BLaER1 treated with 17β-estradiol and CSF1 and Interleukin-3, amounts not matched to agents 10 nM and 100 nM (cell line): ENCODE results near the gene PTCRA.
"Not testable (repeated sequence)": the region's sequence is repeated elsewhere in the genome, so short reads cannot be mapped to it uniquely, and the experiment has no call there.

Experiments
- H3K27ac ChIP-seq, 11 experiments: shearing (Covaris generic); formaldehyde crosslinking; 2 replicates each; pipeline ENCODE4 v1.8.1; 2022
- H3K27me3 ChIP-seq, 11 experiments: shearing (Covaris generic); formaldehyde crosslinking; 2 replicates each; pipeline ENCODE4 v1.8.1; 2022
- H3K36me3 ChIP-seq, 11 experiments: shearing (Covaris generic); formaldehyde crosslinking; 2 replicates each; pipeline ENCODE4 v1.8.1; 2022
- H3K4me1 ChIP-seq, 10 experiments: shearing (Covaris generic); formaldehyde crosslinking; 2 replicates each; pipeline ENCODE4 v1.8.1; 2022
- H3K4me2 ChIP-seq, 11 experiments: shearing (Covaris generic); formaldehyde crosslinking; 2 replicates each; pipeline ENCODE4 v1.8.1; 2022
- H3K4me3 ChIP-seq, 10 experiments: shearing (Covaris generic); formaldehyde crosslinking; 2 replicates each; pipeline ENCODE4 v1.8.1; 2022
- H3K9ac ChIP-seq, 11 experiments: shearing (Covaris generic); formaldehyde crosslinking; 2 replicates each; pipeline ENCODE4 v1.8.1; 2022
- H3K9me3 ChIP-seq, 11 experiments: shearing (Covaris generic); formaldehyde crosslinking; replicated peaks in 1 of 11; 2 replicates each; pipeline ENCODE4 v1.8.1; 2022
- H4K20me1 ChIP-seq, 11 experiments: shearing (Covaris generic); formaldehyde crosslinking; 2 replicates each; pipeline ENCODE4 v1.8.1; 2022
- Cebpa-rat ChIP-seq, 11 experiments: shearing (Covaris generic); IDR thresholded peaks; 2 replicates each; pipeline ENCODE4 v1.8.1; 2022

Gene PTCRA, protein sequence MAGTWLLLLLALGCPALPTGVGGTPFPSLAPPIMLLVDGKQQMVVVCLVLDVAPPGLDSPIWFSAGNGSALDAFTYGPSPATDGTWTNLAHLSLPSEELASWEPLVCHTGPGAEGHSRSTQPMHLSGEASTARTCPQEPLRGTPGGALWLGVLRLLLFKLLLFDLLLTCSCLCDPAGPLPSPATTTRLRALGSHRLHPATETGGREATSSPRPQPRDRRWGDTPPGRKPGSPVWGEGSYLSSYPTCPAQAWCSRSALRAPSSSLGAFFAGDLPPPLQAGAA

DNA sequence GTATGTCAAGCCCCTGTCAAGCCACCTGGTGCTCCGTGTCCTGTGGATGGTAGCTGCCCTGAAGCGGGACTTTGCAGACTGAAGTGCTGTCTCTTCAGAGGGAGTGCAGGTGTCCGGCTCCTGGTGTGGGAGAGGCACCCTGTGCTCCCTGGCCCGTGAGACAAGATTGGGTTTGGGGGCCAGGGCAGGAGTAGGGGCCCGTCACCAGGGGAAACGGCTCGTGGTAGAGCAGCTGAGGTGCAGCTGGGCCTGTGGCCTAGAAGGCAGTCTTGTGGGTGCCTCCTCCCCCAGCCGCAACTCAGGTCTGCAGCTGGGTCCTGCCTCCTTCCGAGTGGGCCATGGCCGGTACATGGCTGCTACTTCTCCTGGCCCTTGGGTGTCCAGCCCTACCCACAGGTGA is at the start of gene PTCRA:
Gene PTCRA (plus strand): TSS at position 322 of the 400 bp plus-strand sequence. CDS start 17 bp downstream, at position 339.
- TF ChIP-seq Cebpa-rat (IDR thresholded peaks at IDR 0.05) = no peak
- Histone ChIP-seq H3K27me3 (no peaks in the 10 kb centered on the region), H3K9ac (peak within 1 kb of the TSS in 8 of 11 experiments; percentile 15 to 59 (median 32); a peak in 10 of 22 replicates), H3K9me3 (no peaks in the 10 kb centered on the region), H3K36me3 (no peaks in the 10 kb centered on the region), H3K4me3 (no peak within 1 kb of the TSS), H3K4me2 (peak within 1 kb of the TSS; percentile 3 to 87 (median 74); a peak in 20 of 22 replicates), H4K20me1 (no peaks in the 10 kb centered on the region), H3K4me1 (peaks cover 5 to 28% (median 25%) of the 10 kb centered on the region in 10 experiments; a peak in 19 of 20 replicates), H3K27ac (peak within 1 kb of the TSS in 8 of 11 experiments; percentile 18 to 62 (median 43); a peak in 14 of 22 replicates)

DNA sequence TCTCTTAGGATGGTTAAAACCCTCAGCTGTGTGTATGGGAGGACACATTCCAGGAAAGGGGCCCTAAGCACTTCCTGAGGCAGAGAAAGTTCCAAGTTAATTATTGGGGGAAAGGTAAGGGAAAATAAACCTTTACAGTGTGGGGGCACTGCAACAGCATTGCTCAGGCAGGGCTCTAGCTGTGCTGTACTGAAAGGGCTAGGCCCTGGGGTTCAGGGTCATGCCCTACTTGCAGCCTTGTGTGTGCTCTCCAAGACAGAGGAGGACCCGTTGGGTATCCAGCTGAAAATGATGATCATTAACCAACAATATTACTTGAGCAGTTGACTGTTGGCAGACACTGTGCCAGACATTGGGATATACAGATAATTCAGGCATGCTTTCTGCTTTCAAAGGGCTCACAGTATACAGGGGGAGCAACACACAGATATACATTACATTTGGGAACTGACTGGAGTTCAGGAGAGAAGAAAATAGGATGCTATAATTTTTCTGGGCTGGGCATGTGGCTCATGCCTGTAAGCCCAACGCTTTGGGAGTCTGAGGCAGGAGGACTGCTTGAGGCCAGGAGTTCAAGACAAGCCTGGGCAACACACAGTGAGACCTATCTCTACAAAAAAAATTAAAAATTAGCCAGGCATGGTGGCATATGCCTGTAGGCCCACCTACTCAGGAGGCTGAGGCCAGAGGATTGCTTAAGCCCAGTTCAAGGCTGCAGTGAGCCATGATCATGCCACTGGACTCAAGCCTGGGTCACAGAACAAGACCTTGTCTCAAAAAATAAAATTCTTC is 45.5 kb upstream of the PTCRA start:
- Histone ChIP-seq H3K36me3 (peaks cover 20 to 42% (median 28%) of the 10 kb centered on the region in 11 experiments), H3K27me3 (no peaks in the 10 kb centered on the region), H3K9me3 (no peaks in the 10 kb centered on the region), H4K20me1 (no peaks in the 10 kb centered on the region), H3K4me1 (peaks cover 0 to 9% (median 3%) of the 10 kb centered on the region in 10 experiments; a peak in 7 of 20 replicates), H3K27ac (no peak overlapping the region), H3K9ac (peak overlapping the region in 1 of 11 experiments; percentile 9; a peak in 1 of 22 replicates), H3K4me3 (no peak overlapping the region), H3K4me2 (no peak overlapping the region)
- TF ChIP-seq Cebpa-rat (IDR thresholded peaks at IDR 0.05) = no peak

DNA sequence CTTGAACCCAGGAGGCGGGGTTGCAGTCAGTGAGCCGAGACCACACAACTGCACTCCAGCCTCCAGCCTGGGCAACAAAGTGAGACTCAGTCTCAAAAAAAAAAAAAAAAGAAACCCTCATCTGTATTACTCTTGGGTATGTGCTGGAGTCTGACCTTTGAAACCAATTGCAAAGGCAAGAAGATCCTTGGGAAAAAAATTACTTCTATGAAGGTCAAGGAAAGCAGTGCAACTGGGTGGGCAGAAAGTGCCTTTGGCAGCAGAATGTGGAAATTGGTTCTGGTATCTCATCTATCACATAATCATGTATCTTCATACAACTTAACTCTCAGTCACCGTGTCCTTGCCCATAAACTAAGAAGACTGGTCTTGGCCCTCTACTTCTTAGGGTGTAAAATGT is 44.1 kb upstream of the PTCRA start:
- Histone ChIP-seq H3K27ac (no peak overlapping the region), H3K9me3 (no peaks in the 10 kb centered on the region), H4K20me1 (no peaks in the 10 kb centered on the region), H3K4me3 (no peak overlapping the region), H3K4me2 (peak overlapping the region in 3 of 11 experiments; percentile 3 to 29 (median 7); a peak in 3 of 22 replicates), H3K36me3 (peaks cover 8 to 29% (median 15%) of the 10 kb centered on the region in 11 experiments; a peak in 21 of 22 replicates), H3K27me3 (no peaks in the 10 kb centered on the region), H3K9ac (no peak overlapping the region), H3K4me1 (peaks cover 0 to 9% (median 3%) of the 10 kb centered on the region in 10 experiments; a peak in 7 of 20 replicates)
- no peak for TF ChIP-seq Cebpa-rat (IDR thresholded peaks at IDR 0.05)

DNA sequence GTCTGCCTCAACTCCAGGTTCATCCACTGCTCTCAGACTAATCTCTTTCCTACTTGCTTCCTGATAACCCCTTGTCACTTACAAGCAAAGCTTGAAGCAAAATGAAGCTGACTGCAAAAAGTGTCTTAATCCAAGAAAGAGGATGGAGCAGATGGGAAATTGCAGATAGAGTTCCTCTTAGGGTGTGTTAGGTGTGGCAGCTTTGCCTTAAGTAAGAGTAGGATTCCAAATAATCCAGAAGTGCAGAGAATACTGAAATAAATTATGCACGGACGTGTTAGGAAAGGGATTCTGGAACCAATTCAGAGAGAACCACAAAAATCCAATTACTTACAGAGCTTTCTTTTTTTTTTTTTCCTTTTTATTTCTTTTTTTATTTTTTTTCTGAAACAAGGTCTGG is 42.5 kb upstream of the PTCRA start:
- no peaks in the 10 kb centered on the region for H3K9me3 ChIP-seq
- TF ChIP-seq Cebpa-rat (IDR thresholded peaks at IDR 0.05) = no peak
- no peak overlapping the region for H3K9ac ChIP-seq
- no peaks in the 10 kb centered on the region for H3K27me3 ChIP-seq
- H3K4me1 ChIP-seq = peaks cover 0 to 9% (median 3%) of the 10 kb centered on the region in 10 experiments; a peak in 8 of 20 replicates
- no peaks in the 10 kb centered on the region for H4K20me1 ChIP-seq
- H3K36me3 ChIP-seq = peaks cover 0 to 13% (median 7%) of the 10 kb centered on the region in 11 experiments; a peak in 7 of 22 replicates
- H3K4me2 ChIP-seq = no peak overlapping the region
- no peak overlapping the region for H3K27ac ChIP-seq
- H3K4me3 ChIP-seq = no peak overlapping the region

DNA sequence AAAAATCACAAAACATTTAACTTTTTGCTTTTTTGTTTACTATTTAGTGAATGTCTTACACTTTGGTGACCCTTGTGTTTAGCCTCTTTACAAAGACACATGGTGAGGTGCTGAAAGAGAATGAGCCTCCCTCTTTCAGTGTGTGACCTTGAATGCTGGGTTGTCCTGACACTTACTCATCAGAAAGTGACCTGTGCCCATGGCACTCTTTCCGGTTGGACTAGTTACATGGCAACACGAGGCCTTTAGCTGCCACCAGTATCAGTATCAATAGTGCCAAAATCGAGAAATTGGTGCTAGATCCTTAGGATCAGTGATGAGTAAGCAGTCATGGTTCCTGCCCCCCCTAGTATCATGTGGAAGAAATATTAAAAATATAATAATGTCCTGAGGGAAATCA is 38.2 kb upstream of the PTCRA start:
- H3K36me3 ChIP-seq = peaks cover 15 to 22% (median 18%) of the 10 kb centered on the region in 11 experiments
- H4K20me1 ChIP-seq = peaks cover 2 to 18% (median 12%) of the 10 kb centered on the region in 11 experiments; a peak in 17 of 22 replicates
- H3K4me2 ChIP-seq = no peak overlapping the region
- no peak overlapping the region for H3K4me3 ChIP-seq
- H3K4me1 ChIP-seq = peaks cover 23 to 30% (median 27%) of the 10 kb centered on the region in 10 experiments
- H3K27ac ChIP-seq = peak overlapping the region in 5 of 11 experiments; percentile 15 to 48 (median 39); a peak in 4 of 22 replicates
- peak overlapping the region in 5 of 11 experiments; percentile 1 to 41 (median 14); a peak in 4 of 22 replicates for H3K9ac ChIP-seq
- no peak for TF ChIP-seq Cebpa-rat (IDR thresholded peaks at IDR 0.05)
- H3K9me3 ChIP-seq = no peaks in the 10 kb centered on the region
- H3K27me3 ChIP-seq = no peaks in the 10 kb centered on the region

DNA sequence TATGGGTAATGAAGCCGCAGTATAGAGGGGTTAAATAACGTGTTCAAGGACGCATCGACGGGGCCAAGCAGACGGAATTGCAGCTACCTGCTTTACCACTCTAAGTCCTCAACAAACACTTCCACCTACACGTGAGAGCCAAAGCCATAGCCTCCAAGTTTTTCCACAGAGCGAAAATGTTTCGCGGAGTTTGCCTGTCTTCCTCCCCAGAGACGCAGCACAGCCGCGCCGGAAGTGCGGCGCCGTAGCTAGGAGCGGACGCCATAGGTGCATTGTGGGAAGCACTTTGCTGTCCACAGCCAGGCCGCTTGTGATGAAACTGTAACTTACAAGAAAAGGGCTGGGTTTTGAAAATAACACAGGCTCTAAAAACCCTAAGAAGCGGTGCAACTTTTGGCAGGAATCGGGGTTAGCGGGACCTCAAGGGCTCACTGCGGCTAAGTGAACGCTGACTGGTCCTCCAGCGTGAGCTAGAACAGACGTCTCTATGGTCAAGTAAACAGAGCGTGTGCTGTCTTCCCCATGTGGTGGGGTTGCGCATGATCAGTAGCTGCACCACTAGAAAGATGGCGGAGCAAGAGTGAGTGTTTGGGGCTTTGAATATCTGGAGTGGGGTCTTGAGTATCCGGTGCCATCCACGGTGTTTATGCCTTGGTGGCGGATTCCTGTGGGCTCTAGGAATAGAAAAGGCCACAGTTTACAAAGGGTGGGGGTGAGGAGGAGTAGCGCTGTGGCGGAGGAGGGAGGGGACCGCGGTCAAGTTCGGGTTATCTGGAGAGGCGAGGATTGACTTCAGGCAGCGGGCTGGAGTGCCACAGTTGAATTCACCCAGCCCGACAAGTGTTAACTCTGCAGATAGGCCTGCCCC is 36.2 kb upstream of the PTCRA start, which contains the start of gene RPL7L1:
Gene RPL7L1 (plus strand): TSS at position 245 of the 868 bp plus-strand sequence. CDS start 295 bp downstream, at position 540.
- H3K27me3 ChIP-seq = no peaks in the 10 kb centered on the region
- peaks cover 23 to 37% (median 31%) of the 10 kb centered on the region in 10 experiments for H3K4me1 ChIP-seq
- peak in 1 of 11 experiments; percentile 41; a peak in 1 of 22 replicates for TF ChIP-seq Cebpa-rat (IDR thresholded peaks at IDR 0.05)
- peaks cover 34 to 41% (median 37%) of the 10 kb centered on the region in 11 experiments for H3K36me3 ChIP-seq
- peak within 1 kb of the TSS; percentile 87 to 98 (median 95) for H3K9ac ChIP-seq
- peak within 1 kb of the TSS; percentile 85 to 97 (median 92) for H3K27ac ChIP-seq
- peak within 1 kb of the TSS; percentile 82 to 94 (median 87) for H3K4me2 ChIP-seq
- H3K9me3 ChIP-seq = no peaks in the 10 kb centered on the region
- peak within 1 kb of the TSS; percentile 72 to 91 (median 85) for H3K4me3 ChIP-seq
- H4K20me1 ChIP-seq = peaks cover 11 to 37% (median 31%) of the 10 kb centered on the region in 11 experiments; a peak in 18 of 22 replicates

DNA sequence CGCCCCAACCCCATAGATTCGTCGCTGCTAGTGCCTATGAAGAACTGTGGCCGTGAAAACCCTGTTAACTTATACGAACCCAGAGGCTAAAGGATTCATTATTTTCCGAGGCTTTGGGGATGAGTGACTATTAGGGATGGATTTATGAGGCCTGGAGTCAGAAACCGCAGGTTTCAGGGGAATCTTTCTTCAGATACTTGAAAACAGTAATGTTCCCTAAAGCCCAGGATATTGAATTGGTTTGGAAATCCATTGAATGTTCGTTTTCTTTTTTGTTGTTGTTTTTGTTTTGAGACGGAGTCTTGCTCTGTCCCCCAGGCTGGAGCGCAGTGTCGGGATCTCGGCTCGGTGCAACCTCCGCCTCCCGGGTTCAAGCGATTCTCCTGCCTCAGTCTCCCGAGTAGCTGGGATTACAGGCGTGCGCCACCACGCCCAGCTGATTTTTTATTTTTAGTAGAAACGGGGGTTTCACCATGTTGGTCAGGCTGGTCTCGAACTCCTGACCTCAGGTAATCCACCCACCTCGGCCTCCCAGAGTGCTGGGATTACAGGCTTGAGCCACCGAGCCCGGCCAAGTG is 35.5 kb upstream of the PTCRA start:
- peak overlapping the region; percentile 85 to 97 (median 92) for H3K27ac ChIP-seq
- not testable (repeated sequence) for H3K27me3 ChIP-seq, H3K9me3 ChIP-seq
- H3K9ac ChIP-seq = peak overlapping the region; percentile 87 to 98 (median 95)
- H4K20me1 ChIP-seq = peaks cover 11 to 45% (median 37%) of the 10 kb centered on the region in 11 experiments; a peak in 18 of 22 replicates
- H3K36me3 ChIP-seq = peaks cover 41 to 49% (median 45%) of the 10 kb centered on the region in 11 experiments
- H3K4me1 ChIP-seq = peaks cover 23 to 37% (median 31%) of the 10 kb centered on the region in 10 experiments
- peak overlapping the region; percentile 82 to 94 (median 87) for H3K4me2 ChIP-seq
- H3K4me3 ChIP-seq = peak overlapping the region; percentile 72 to 91 (median 85)

DNA sequence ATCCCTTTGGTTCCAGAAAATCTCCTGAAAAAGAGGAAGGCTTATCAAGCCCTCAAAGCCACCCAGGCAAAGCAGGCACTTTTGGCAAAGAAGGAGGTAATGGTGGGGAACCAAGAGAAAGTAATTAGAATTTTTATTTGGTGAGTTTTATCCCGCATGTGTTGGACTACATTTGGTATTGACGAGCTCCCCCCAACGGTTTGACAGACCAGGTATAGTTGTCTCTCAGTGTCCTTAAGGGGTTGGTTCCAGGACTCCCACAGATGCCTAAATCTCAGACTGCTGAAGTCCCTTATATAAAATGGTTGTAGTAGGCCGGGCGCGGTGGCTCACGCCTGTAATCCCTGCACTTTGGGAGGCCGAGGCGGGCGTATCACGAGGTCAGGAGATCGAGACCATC is 35.0 kb upstream of the PTCRA start:
- not testable (repeated sequence) for H3K27me3 ChIP-seq, H3K9me3 ChIP-seq
- Histone ChIP-seq H3K4me3 (peak overlapping the region; percentile 72 to 91 (median 85)), H4K20me1 (peaks cover 11 to 50% (median 42%) of the 10 kb centered on the region in 11 experiments; a peak in 18 of 22 replicates), H3K27ac (peak overlapping the region; percentile 85 to 97 (median 92); a peak in 21 of 22 replicates), H3K4me1 (peaks cover 23 to 37% (median 31%) of the 10 kb centered on the region in 10 experiments), H3K9ac (peak overlapping the region; percentile 87 to 98 (median 95)), H3K4me2 (peak overlapping the region; percentile 82 to 94 (median 87)), H3K36me3 (peaks cover 46 to 54% (median 50%) of the 10 kb centered on the region in 11 experiments)
